Panc1 (cell line): Measurements from ENCODE around the gene GCKR.

Experiments
- CTCF ChIP-seq: fragments of 450-650 bp; IDR thresholded peaks from 2 replicates; pipeline ENCODE4 v1.5.1; 2017; ENCODE audit warnings: mild to moderate bottlenecking
- TCF7L2 ChIP-seq: IDR thresholded peaks from 2 replicates; pipeline ENCODE4 v1.6.1; 2011; ENCODE audit warnings: mild to moderate bottlenecking, low read depth, low read length, inconsistent platforms

DNA sequence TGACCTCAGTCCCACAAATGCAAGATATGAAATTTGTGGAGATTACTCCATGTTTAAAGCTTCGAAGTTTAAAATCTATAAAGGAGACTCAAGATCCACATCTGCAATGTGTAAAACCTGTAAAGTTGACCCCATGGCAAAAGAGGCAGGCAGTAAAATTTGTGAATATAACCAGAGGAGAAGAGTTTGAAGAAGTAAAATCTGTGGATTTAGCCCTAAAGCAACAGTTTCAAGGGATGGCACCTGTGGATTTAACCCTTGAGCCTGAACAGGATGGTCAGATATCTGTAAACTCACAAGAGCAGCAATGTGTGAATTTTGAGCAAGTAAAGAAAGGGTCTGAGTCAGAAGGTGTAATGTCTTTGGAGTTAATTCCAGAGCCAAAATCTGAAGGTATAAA, 75.0 kb downstream of the GCKR start:
- TF ChIP-seq CTCF (no peak), TCF7L2 (no peak)
